ENCODE results near the gene CACNA1C.

DNA sequence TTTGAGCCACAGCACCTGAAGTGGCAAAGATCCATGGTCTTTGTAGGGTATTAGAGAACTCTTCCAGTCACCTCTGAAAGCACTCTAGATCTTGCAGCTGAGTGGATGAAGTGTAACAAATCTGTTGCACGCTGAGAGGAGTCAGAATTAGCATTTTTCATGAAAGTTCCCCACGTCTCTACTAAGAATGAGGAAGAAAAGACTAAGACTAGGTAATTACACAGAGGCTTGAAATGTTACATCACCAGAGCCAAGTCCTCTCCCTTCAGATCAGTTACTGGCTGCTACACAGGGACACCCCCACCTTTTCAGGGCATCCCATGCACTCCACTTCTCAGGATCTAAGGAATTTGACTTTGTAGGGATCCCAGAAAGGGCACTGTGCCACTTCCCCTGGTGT, 643.3 kb downstream of the CACNA1C start:
- TF ChIP-seq, protein P1, sequence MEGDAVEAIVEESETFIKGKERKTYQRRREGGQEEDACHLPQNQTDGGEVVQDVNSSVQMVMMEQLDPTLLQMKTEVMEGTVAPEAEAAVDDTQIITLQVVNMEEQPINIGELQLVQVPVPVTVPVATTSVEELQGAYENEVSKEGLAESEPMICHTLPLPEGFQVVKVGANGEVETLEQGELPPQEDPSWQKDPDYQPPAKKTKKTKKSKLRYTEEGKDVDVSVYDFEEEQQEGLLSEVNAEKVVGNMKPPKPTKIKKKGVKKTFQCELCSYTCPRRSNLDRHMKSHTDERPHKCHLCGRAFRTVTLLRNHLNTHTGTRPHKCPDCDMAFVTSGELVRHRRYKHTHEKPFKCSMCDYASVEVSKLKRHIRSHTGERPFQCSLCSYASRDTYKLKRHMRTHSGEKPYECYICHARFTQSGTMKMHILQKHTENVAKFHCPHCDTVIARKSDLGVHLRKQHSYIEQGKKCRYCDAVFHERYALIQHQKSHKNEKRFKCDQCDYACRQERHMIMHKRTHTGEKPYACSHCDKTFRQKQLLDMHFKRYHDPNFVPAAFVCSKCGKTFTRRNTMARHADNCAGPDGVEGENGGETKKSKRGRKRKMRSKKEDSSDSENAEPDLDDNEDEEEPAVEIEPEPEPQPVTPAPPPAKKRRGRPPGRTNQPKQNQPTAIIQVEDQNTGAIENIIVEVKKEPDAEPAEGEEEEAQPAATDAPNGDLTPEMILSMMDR (conservative IDR thresholded peaks at IDR 0.05): no peak
- no peak for TF ChIP-seq EZH2 (IDR thresholded peaks at IDR 0.05; ENCODE audit: low read depth)

Measured in PC-9 (cell line).